Endothelial cell of umbilical vein (primary cell): Measurements from ENCODE around the gene SLC25A20. TPM values are rescaled to one million over a fixed set of nuclear protein-coding genes. Genes with fewer than 3 reads are reported as not detected.
A peak's percentile ranks its signal among the peaks of the same experiment; 100 is the strongest.

Experiments
- Bru-seq: library from RNA; stranded (reverse); fragments of 400-500 nt; gene quantifications from one replicate; lab custom pipeline; 2021; lab: Mats Ljungman, UMichigan
- BruChase-seq, 2 experiments: library from RNA; stranded (reverse); fragments of 400-500 nt; gene quantifications; one replicate each; lab custom pipeline; 2021; lab: Mats Ljungman, UMichigan
- BruUV-seq: library from RNA; stranded (reverse); fragments of 400-500 nt; replicated peaks from 2 replicates; lab custom pipeline; 2021; lab: Mats Ljungman, UMichigan
- CTCF ChIA-PET: fragments of 300-600, 350-600 bp; sonication (Branson Sonifier 250); formaldehyde crosslinking; loops from one replicate; lab custom pipeline; 2021; ENCODE audit warnings: antibody characterized with exemption, inconsistent platforms; lab: Charles Lee
- POLR2A ChIA-PET: fragments of 300-600, 350-600 bp; sonication (Branson Sonifier 250); formaldehyde crosslinking; loops from one replicate; lab custom pipeline; 2021; ENCODE audit warnings: antibody characterized with exemption, inconsistent platforms; lab: Charles Lee
- DNase-seq: peaks from one replicate; pipeline ENCODE4 v3.0.0-alpha.2; 2011; ENCODE audit warnings: low read depth, low spot score
- FAIRE-seq: peaks from 2 replicates; lab custom pipeline; 2011; peaks lifted over from hg19 to GRCh38; lab: Jason Lieb, UNC
- H2AFZ ChIP-seq: 2 replicates; pipeline ENCODE4 v1.6.0; 2012; ENCODE audit warnings: low read depth, low read length, control low read depth, inconsistent platforms
- H3K27ac ChIP-seq: 2 replicates; pipeline ENCODE4 v1.5.1; 2011; ENCODE audit warnings: low read depth, mild to moderate bottlenecking, control low read depth, low read length, moderate library complexity; ENCODE audit not compliant: insufficient read depth
- H3K27me3 ChIP-seq, 2 experiments: 2 replicates each; pipeline versions ENCODE4 v1.6.0 to v1.6.1; 2011; ENCODE audit warnings: low read length in 2 of 2, mixed read lengths in 1 of 2; ENCODE audit not compliant: control insufficient read depth in 2 of 2, insufficient read depth in 2 of 2
- H3K36me3 ChIP-seq, 2 experiments: 2 replicates in 1 of 2; 3 replicates in 1 of 2; pipeline ENCODE4 v1.5.1; 2011; ENCODE audit warnings: low read length in 2 of 2, mild to moderate bottlenecking in 1 of 2, moderate library complexity in 1 of 2; ENCODE audit not compliant: control insufficient read depth in 2 of 2, insufficient read depth in 2 of 2; ENCODE audit errors: extremely low read depth in 1 of 2
- H3K4me1 ChIP-seq: 3 replicates; pipeline ENCODE4 v1.5.1; 2011; ENCODE audit warnings: mild to moderate bottlenecking, low read length; ENCODE audit not compliant: control insufficient read depth, insufficient read depth; ENCODE audit errors: extremely low read depth
- H3K4me2 ChIP-seq: 2 replicates; pipeline ENCODE4 v1.6.1; 2011; ENCODE audit warnings: low read length, control low read depth, mixed read lengths; ENCODE audit not compliant: insufficient read depth
- H3K4me3 ChIP-seq, 3 experiments: fragments of 200-600 bp in 1 of 3; sonication (generic), shearing (Covaris generic) in 1 of 3; replicated peaks in 1 of 3; 2 replicates each; pipeline ENCODE4 v1.5.1; 2011 to 2016; ENCODE audit warnings: control low read depth in 3 of 3, low read length in 3 of 3, mild to moderate bottlenecking in 2 of 3, inconsistent platforms in 1 of 3, low read depth in 1 of 3, moderate library complexity in 1 of 3; ENCODE audit not compliant: insufficient read depth in 1 of 3
- H3K79me2 ChIP-seq: 2 replicates; pipeline ENCODE4 v1.6.0; 2012; ENCODE audit warnings: low read length, inconsistent platforms; ENCODE audit not compliant: control insufficient read depth, insufficient read depth
- H3K9ac ChIP-seq: replicated peaks from 2 replicates; pipeline ENCODE3; 2011; ENCODE audit warnings: low read length, control low read depth; ENCODE audit not compliant: insufficient read depth; ENCODE audit errors: extremely low read depth
- H3K9me1 ChIP-seq: replicated peaks from 3 replicates; pipeline ENCODE4 v1.6.0; 2011; ENCODE audit warnings: mild to moderate bottlenecking, low read length; ENCODE audit not compliant: control insufficient read depth, insufficient read depth; ENCODE audit errors: extremely low read depth
- H3K9me3 ChIP-seq: replicated peaks from 2 replicates; pipeline ENCODE4 v1.5.1; 2012; ENCODE audit warnings: low read length, inconsistent platforms; ENCODE audit not compliant: control insufficient read depth, insufficient read depth
- H4K20me1 ChIP-seq: replicated peaks from 2 replicates; pipeline ENCODE3; 2011; ENCODE audit warnings: mild to moderate bottlenecking, low read length; ENCODE audit not compliant: control insufficient read depth, insufficient read depth; ENCODE audit errors: extremely low read depth
- FOS ChIP-seq: IDR thresholded peaks from 2 replicates; pipeline ENCODE4 v1.6.1; 2011; ENCODE audit warnings: mild to moderate bottlenecking, low read length, moderate library complexity, borderline replicate concordance; ENCODE audit not compliant: insufficient read depth
- POLR2A ChIP-seq: IDR thresholded peaks from 2 replicates; pipeline ENCODE4 v1.6.1; 2012; ENCODE audit warnings: low read depth, mild to moderate bottlenecking, control low read depth, low read length
- POLR2AphosphoS5 ChIP-seq: IDR thresholded peaks from 2 replicates; pipeline ENCODE4 v1.6.1; 2012; ENCODE audit warnings: low read depth, mild to moderate bottlenecking, control low read depth, low read length, moderate library complexity; ENCODE audit not compliant: insufficient read depth
- dilution Hi-C: fragments of 300-500 bp; cut with MboI; formaldehyde crosslinking; loops from one replicate; pipeline ENCODE4 v1.15.0; 2019; ENCODE audit warnings: low sequenced_read_pairs; ENCODE audit not compliant: extremely low pct_ligation_motif_present
- intact Hi-C: fragments of 100-400 bp; cut with micrococcal nuclease; formaldehyde crosslinking; loops from one replicate; pipeline ENCODE4 v1.10.0; 2022
- long read RNA-seq: library from polyadenylated mRNA; stranded (forward); transcript quantifications from one replicate; pipeline ENCODE4 v2.0.0, GENCODE V29; 2021
- polyA minus RNA-seq, 3 experiments: library from RNA; depleted of rRNA, polyadenylated mRNA; stranded (reverse); fragments of >200 nt; gene quantifications; 1 replicate in 1 of 3; 2 replicates in 2 of 3; pipeline ENCODE4 v1.2.3, GENCODE V29; 2011
- polyA plus RNA-seq, 4 experiments: library from polyadenylated mRNA; depleted of rRNA in 3 of 4; stranded (reverse) in 3 of 4; unstranded in 1 of 4; fragments of >200 nt; gene quantifications; 2 replicates each; pipeline versions ENCODE4 v1.2.1 to v1.2.3, GENCODE V29; 2011 to 2012; ENCODE audit warnings: missing spikeins in 1 of 4
- total RNA-seq: library from RNA; stranded (reverse); gene quantifications from 2 replicates; pipeline ENCODE4 v1.2.3, GENCODE V29; 2021

SLC25A20 gene, protein sequence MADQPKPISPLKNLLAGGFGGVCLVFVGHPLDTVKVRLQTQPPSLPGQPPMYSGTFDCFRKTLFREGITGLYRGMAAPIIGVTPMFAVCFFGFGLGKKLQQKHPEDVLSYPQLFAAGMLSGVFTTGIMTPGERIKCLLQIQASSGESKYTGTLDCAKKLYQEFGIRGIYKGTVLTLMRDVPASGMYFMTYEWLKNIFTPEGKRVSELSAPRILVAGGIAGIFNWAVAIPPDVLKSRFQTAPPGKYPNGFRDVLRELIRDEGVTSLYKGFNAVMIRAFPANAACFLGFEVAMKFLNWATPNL
- total RNA-seq (7.9 and 8.4 TPM in 2 replicates), polyA plus RNA-seq (8.6 and 11.0 TPM in 2 replicates), polyA minus RNA-seq (7.9 and 10.5 TPM in 2 replicates), Bru-seq, nascent RNA (percentile 34 among the genes with signal in this experiment), BruChase-seq, experiment 1, labeled RNA remaining after a 6-hour chase (percentile 44 among the genes with signal in this experiment), BruChase-seq, experiment 2, labeled RNA remaining after a 2-hour chase (percentile 37 among the genes with signal in this experiment)
- 15.4 and 16.2 TPM in 2 replicates for polyA plus RNA-seq (2011; cell fraction: cytosol; rRNA removed)
- 15.3 and 16.9 TPM in 2 replicates for polyA plus RNA-seq (2011; cell fraction: nucleus; rRNA removed)
- polyA plus RNA-seq (2012) = 13.8 and 13.9 TPM in 2 replicates
- 5.0 TPM for polyA minus RNA-seq (2011; cell fraction: cytosol; rRNA and poly(A)+ RNA removed)
- polyA minus RNA-seq (2011; cell fraction: nucleus; rRNA and poly(A)+ RNA removed) = 2.3 and 5.0 TPM in 2 replicates
- long read RNA-seq, transcript SLC25A20-201 (9 exons, 1,879 nt) = major isoform, 33 of 43 reads
- long read RNA-seq, partial matches to known transcripts = 4 of 43 reads
- long read RNA-seq, other reads (novel, unspliced or antisense) = 6 of 43 reads

GRCh38 chr3:48898383-48899234, at the start of gene SLC25A20:
TSS of gene SLC25A20 (minus strand) at chr3:48898882. CDS start at chr3:48898794, 88 bp downstream.
- Histone ChIP-seq H3K4me1 (peaks cover 7% of the 10 kb centered on the region), H3K79me2 (no peaks in the 10 kb centered on the region), H3K4me2 (peak within 1 kb of the TSS; percentile 71), H3K9me3 (no peaks in the 10 kb centered on the region), H4K20me1 (no peaks in the 10 kb centered on the region), H3K27me3 (no peaks in the 10 kb centered on the region), H2AFZ (peak within 1 kb of the TSS; percentile 94), H3K27ac (peak within 1 kb of the TSS; percentile 25), H3K36me3 (no peaks in the 10 kb centered on the region), H3K9me1 (no peaks in the 10 kb centered on the region), H3K4me3 (peak within 1 kb of the TSS; percentile 33 to 50 (median 48)), H3K9ac (peak within 1 kb of the TSS; percentile 30)
- peak; percentile 91 for FAIRE-seq
- ChIA-PET CTCF (interaction anchor here (0.9 to 2.1 kb wide), 5 partner anchors 9 to 159 kb away, joined by 3 to 8 read pairs (median 4); no protein-coding TSS in a partner anchor), POLR2A (no interaction called here)
- dilution Hi-C loops (no loop called here), intact Hi-C loops (loop anchor here (1.0 to 5.0 kb wide), 2 partner anchors 21 to 51 kb away; partner anchors contain the start of gene PRKAR2A)
- BruUV-seq = no TSS peak
- TF ChIP-seq POLR2AphosphoS5 = peak; percentile 66
- peak; percentile 31 for TF ChIP-seq POLR2A
- no peak for TF ChIP-seq FOS
- peak; percentile 80 for DNase-seq
